H1 (cell line): ENCODE results near the gene TK1. TPM values are rescaled to one million over a fixed set of nuclear protein-coding genes. Genes with fewer than 3 reads are reported as not detected.

Source experiments
- CTCF ChIA-PET: fragments of 300-600 bp; sonication (Branson Sonifier 250); formaldehyde crosslinking; loops from one replicate; lab custom pipeline; 2021; ENCODE audit not compliant: partially characterized antibody; lab: Charles Lee
- POLR2A ChIA-PET: fragments of 300-600 bp; sonication (Branson Sonifier 250); formaldehyde crosslinking; loops from one replicate; lab custom pipeline; 2021; ENCODE audit warnings: inconsistent platforms; ENCODE audit not compliant: partially characterized antibody; lab: Charles Lee
- DNase-seq, 2 experiments: peaks; one replicate each; pipeline versions ENCODE4 v3.0.0 to v3.0.0-alpha.2; 2010 to 2022; ENCODE audit warnings: low spot score in 2 of 2, low read depth in 1 of 2, mixed read lengths in 1 of 2
- FAIRE-seq: peaks from 2 replicates; lab custom pipeline; 2011; peaks lifted over from hg19 to GRCh38; lab: Jason Lieb, UNC
- H2AFZ ChIP-seq: 2 replicates; pipeline ENCODE4 v1.8.1; 2012; ENCODE audit warnings: low read length, inconsistent platforms
- H2AK5ac ChIP-seq: 2 replicates; pipeline ENCODE4 v1.6.1; 2013; ENCODE audit warnings: low read depth, low read length
- H2BK120ac ChIP-seq: replicated peaks from 2 replicates; pipeline ENCODE3; 2013; ENCODE audit warnings: low read depth, low read length, inconsistent platforms
- H2BK12ac ChIP-seq: 2 replicates; pipeline ENCODE4 v1.6.1; 2013; ENCODE audit warnings: low read depth, low read length
- H2BK15ac ChIP-seq: 2 replicates; pipeline ENCODE4 v1.6.1; 2013; ENCODE audit warnings: low read length
- H2BK20ac ChIP-seq: 2 replicates; pipeline ENCODE4 v1.6.1; 2013; ENCODE audit warnings: low read length
- H2BK5ac ChIP-seq: 2 replicates; pipeline ENCODE4 v1.6.1; 2013; ENCODE audit warnings: low read depth, low read length
- H3K14ac ChIP-seq: 2 replicates; pipeline ENCODE4 v1.6.1; 2013; ENCODE audit warnings: inconsistent platforms; ENCODE audit not compliant: insufficient read length
- H3K18ac ChIP-seq: 2 replicates; pipeline ENCODE4 v1.6.1; 2013; ENCODE audit warnings: low read length; ENCODE audit errors: extremely low read depth
- H3K23ac ChIP-seq: 2 replicates; pipeline ENCODE4 v1.6.1; 2013; ENCODE audit warnings: inconsistent platforms; ENCODE audit not compliant: insufficient read length
- H3K23me2 ChIP-seq: 2 replicates; pipeline ENCODE4 v1.6.1; 2013; ENCODE audit warnings: low read depth, low read length
- H3K27ac ChIP-seq: 2 replicates; pipeline ENCODE4 v1.6.1; 2011; ENCODE audit warnings: low read depth, low read length, inconsistent platforms
- H3K27me3 ChIP-seq, 4 experiments: replicated peaks in 1 of 4; 1 replicate in 1 of 4; 2 replicates in 3 of 4; pipeline versions ENCODE4 v1.6.1 to v1.8.1; 2011 to 2013; ENCODE audit warnings: low read length in 3 of 4, mild to moderate bottlenecking in 3 of 4, inconsistent platforms in 2 of 4, mixed read lengths in 2 of 4, moderate library complexity in 1 of 4; ENCODE audit not compliant: control insufficient read depth in 3 of 4, insufficient read depth in 3 of 4; ENCODE audit errors: extremely low read depth in 1 of 4
- H3K36me3 ChIP-seq, 4 experiments: 2 replicates each; pipeline versions ENCODE4 v1.6.1 to v1.8.1; 2011 to 2013; ENCODE audit warnings: mild to moderate bottlenecking in 4 of 4, low read length in 3 of 4, moderate library complexity in 2 of 4, control low read depth in 1 of 4, inconsistent platforms in 1 of 4; ENCODE audit not compliant: insufficient read depth in 4 of 4, control insufficient read depth in 2 of 4
- H3K4ac ChIP-seq: replicated peaks from 2 replicates; pipeline ENCODE3; 2013; ENCODE audit warnings: low read length, low read depth, mixed read lengths, inconsistent platforms; ENCODE audit not compliant: insufficient read length
- H3K4me1 ChIP-seq, 4 experiments: replicated peaks in 1 of 4; 1 replicate in 1 of 4; 2 replicates in 3 of 4; pipeline versions ENCODE4 v1.6.1 to v1.8.1; 2011 to 2013; ENCODE audit warnings: low read length in 3 of 4, inconsistent platforms in 2 of 4, mixed read lengths in 1 of 4; ENCODE audit not compliant: insufficient read depth in 4 of 4, control insufficient read depth in 3 of 4
- H3K4me2 ChIP-seq, 2 experiments: 2 replicates each; pipeline versions ENCODE4 v1.6.1 to v1.8.1; 2011 to 2013; ENCODE audit warnings: low read depth in 2 of 2, low read length in 2 of 2, control low read depth in 1 of 2, inconsistent platforms in 1 of 2, mild to moderate bottlenecking in 1 of 2; ENCODE audit not compliant: insufficient read depth in 1 of 2
- H3K4me3 ChIP-seq, 4 experiments: fragments of 200-600, 300-600 bp in 1 of 4; sonication (generic), shearing (Covaris generic), sonication (Bioruptor Twin) in 1 of 4; 2 replicates each; pipeline versions ENCODE4 v1.5.1 to v1.8.1; 2011 to 2016; ENCODE audit warnings: low read length in 4 of 4, low read depth in 3 of 4, control low read depth in 2 of 4, inconsistent platforms in 2 of 4, mild to moderate bottlenecking in 2 of 4, mixed read lengths in 1 of 4, moderate library complexity in 1 of 4; ENCODE audit not compliant: insufficient read depth in 2 of 4; ENCODE audit errors: extremely low read depth in 1 of 4
- H3K56ac ChIP-seq: replicated peaks from 2 replicates; pipeline ENCODE3; 2013; ENCODE audit warnings: low read depth, mild to moderate bottlenecking, mixed read lengths, low read length, inconsistent platforms; ENCODE audit not compliant: insufficient read length
- H3K79me1 ChIP-seq: 2 replicates; pipeline ENCODE4 v1.6.1; 2013; ENCODE audit warnings: low read depth, low read length, control low read depth
- H3K79me2 ChIP-seq, 2 experiments: 2 replicates each; pipeline versions ENCODE4 v1.6.1 to v1.8.1; 2012 to 2013; ENCODE audit warnings: low read length in 2 of 2, mild to moderate bottlenecking in 2 of 2, inconsistent platforms in 1 of 2; ENCODE audit not compliant: insufficient read depth in 2 of 2, control insufficient read depth in 1 of 2
- H3K9ac ChIP-seq, 4 experiments: replicated peaks in 1 of 4; 1 replicate in 1 of 4; 2 replicates in 3 of 4; pipeline versions ENCODE4 v1.6.1 to v1.8.1; 2011 to 2013; ENCODE audit warnings: low read depth in 3 of 4, low read length in 3 of 4, control low read depth in 2 of 4, mild to moderate bottlenecking in 2 of 4, moderate library complexity in 2 of 4, inconsistent platforms in 1 of 4; ENCODE audit errors: extremely low read depth in 1 of 4
- H3K9me3 ChIP-seq, 2 experiments: 2 replicates each; pipeline versions ENCODE4 v1.6.1 to v1.8.1; 2012 to 2013; ENCODE audit warnings: mild to moderate bottlenecking in 2 of 2, moderate library complexity in 2 of 2, control low read depth in 1 of 2, inconsistent platforms in 1 of 2, low read depth in 1 of 2, low read length in 1 of 2, mixed read lengths in 1 of 2; ENCODE audit not compliant: insufficient read depth in 2 of 2
- H4K20me1 ChIP-seq, 2 experiments: replicated peaks in 1 of 2; 2 replicates each; pipeline versions ENCODE3 to v1.8.1; 2011 to 2013; ENCODE audit warnings: inconsistent platforms in 2 of 2, low read length in 2 of 2, mild to moderate bottlenecking in 1 of 2; ENCODE audit not compliant: insufficient read depth in 2 of 2, control insufficient read depth in 1 of 2
- H4K5ac ChIP-seq: 2 replicates; pipeline ENCODE4 v1.6.1; 2013; ENCODE audit warnings: low read length, low read depth, mixed read lengths, inconsistent platforms; ENCODE audit not compliant: insufficient read length
- H4K8ac ChIP-seq: 2 replicates; pipeline ENCODE4 v1.8.0; 2013; ENCODE audit warnings: mild to moderate bottlenecking, moderate library complexity, low read length, inconsistent platforms; ENCODE audit not compliant: insufficient read depth; ENCODE audit errors: extremely low read depth
- H4K91ac ChIP-seq: replicated peaks from 2 replicates; pipeline ENCODE3; 2013; ENCODE audit warnings: low read length, mixed read lengths, inconsistent platforms; ENCODE audit not compliant: insufficient read length
- BCL11A ChIP-seq, 2 experiments: IDR thresholded peaks; one replicate each; pipeline ENCODE4 v1.6.1; 2011; ENCODE audit warnings: low read depth in 2 of 2, low read length in 2 of 2, mild to moderate bottlenecking in 2 of 2
- CBX5 ChIP-seq: fragments of 300-800, 300-1000 bp; sonication (generic); IDR thresholded peaks from 2 replicates; pipeline ENCODE4 v1.7.1; 2016; ENCODE audit warnings: antibody characterized with exemption, low read length, low read depth
- JUND ChIP-seq: IDR thresholded peaks from 2 replicates; pipeline ENCODE4 v1.6.1; 2011; ENCODE audit warnings: mild to moderate bottlenecking, improper control_type of control experiment, low read length
- KDM1A ChIP-seq: fragments of 200-600, 300-600 bp; sonication (generic); IDR thresholded peaks from 2 replicates; pipeline ENCODE4 v1.7.1; 2016; ENCODE audit warnings: mild to moderate bottlenecking, low read length, borderline replicate concordance
- MAFK ChIP-seq: IDR thresholded peaks from 2 replicates; pipeline ENCODE4 v1.6.1; 2012; ENCODE audit warnings: low read depth, mild to moderate bottlenecking, improper control_type of control experiment, low read length
- NANOG ChIP-seq: IDR thresholded peaks from 2 replicates; pipeline ENCODE4 v1.6.1; 2011; ENCODE audit warnings: low read length, low read depth, mild to moderate bottlenecking, inconsistent platforms; ENCODE audit not compliant: insufficient read depth, poor library complexity, severe bottlenecking
- POLR2AphosphoS5 ChIP-seq: IDR thresholded peaks from 2 replicates; pipeline ENCODE4 v1.6.1; 2011; ENCODE audit warnings: low read depth, low read length
- POU5F1 ChIP-seq: IDR thresholded peaks from 2 replicates; pipeline ENCODE4 v1.6.1; 2011; ENCODE audit warnings: low read depth, mild to moderate bottlenecking, low read length, moderate library complexity
- RBBP5 ChIP-seq: IDR thresholded peaks from 2 replicates; pipeline ENCODE4 v1.7.1; 2012; ENCODE audit warnings: low read depth, mild to moderate bottlenecking, inconsistent platforms, low read length, moderate library complexity, borderline replicate concordance
- TBP ChIP-seq: IDR thresholded peaks from 2 replicates; pipeline ENCODE4 v1.6.1; 2011; ENCODE audit warnings: low read depth, low read length, improper control_type of control experiment
- TCF12 ChIP-seq: IDR thresholded peaks from 2 replicates; pipeline ENCODE4 v1.6.1; 2011; ENCODE audit warnings: low read depth, mild to moderate bottlenecking, low read length
- WGBS, 2 experiments: shearing (Covaris generic) in 1 of 2; methylation state at CpG; one replicate each; pipeline versions ENCODE4 v1.1.6 to v1.1.7; 2013 to 2015; ENCODE audit warnings: low lambda C conversion rate in 2 of 2, mixed read lengths in 2 of 2, inconsistent platforms in 1 of 2, low coverage in 1 of 2, missing lambda C conversion rate in 1 of 2; ENCODE audit not compliant: insufficient replicate concordance in 2 of 2, insufficient coverage in 1 of 2, insufficient read length in 1 of 2; ENCODE audit errors: extremely low coverage in 1 of 2, missing lambda C conversion rate in 1 of 2; 5-methylcytosine and 5-hydroxymethylcytosine counted together
- polyA plus RNA-seq, 7 experiments: library from polyadenylated mRNA; depleted of rRNA in 3 of 7; stranded (reverse) in 5 of 7; unstranded in 2 of 7; fragments of >200 nt in 5 of 7; fragments of 200-250 nt in 2 of 7; gene quantifications; 1 replicate in 5 of 7; 2 replicates in 1 of 7; 4 replicates in 1 of 7; pipeline versions ENCODE4 v1.2.1 to v1.2.3, GENCODE V29; 2011 to 2013; ENCODE audit warnings: missing spikeins in 2 of 7, mixed read lengths in 2 of 7
- total RNA-seq: library from RNA; stranded (reverse); fragmentation: NEBNext Ultra II Directional; extraction: Animal tissue kit (Norgen Biotek cat#: 25700); gene quantifications from 2 replicates; pipeline ENCODE4 v1.2.1, GENCODE V29; 2021
- TF ChIP-seq, protein P1 (sequence below): IDR thresholded peaks from 2 replicates; pipeline ENCODE4 v1.6.1; 2011; ENCODE audit warnings: low read depth, mild to moderate bottlenecking, low read length; ENCODE audit not compliant: insufficient read depth
- TF ChIP-seq, protein P2 (sequence below): IDR thresholded peaks from 2 replicates; pipeline ENCODE4 v1.6.1; 2011; ENCODE audit warnings: low read length, improper control_type of control experiment

Gene TK1
- total and polyA plus RNA-seq, 2 of the 8 experiments (the other 6 are each of a cell fraction or from before 2014, with no cell fraction given): 66.9 to 147 TPM

DNA sequence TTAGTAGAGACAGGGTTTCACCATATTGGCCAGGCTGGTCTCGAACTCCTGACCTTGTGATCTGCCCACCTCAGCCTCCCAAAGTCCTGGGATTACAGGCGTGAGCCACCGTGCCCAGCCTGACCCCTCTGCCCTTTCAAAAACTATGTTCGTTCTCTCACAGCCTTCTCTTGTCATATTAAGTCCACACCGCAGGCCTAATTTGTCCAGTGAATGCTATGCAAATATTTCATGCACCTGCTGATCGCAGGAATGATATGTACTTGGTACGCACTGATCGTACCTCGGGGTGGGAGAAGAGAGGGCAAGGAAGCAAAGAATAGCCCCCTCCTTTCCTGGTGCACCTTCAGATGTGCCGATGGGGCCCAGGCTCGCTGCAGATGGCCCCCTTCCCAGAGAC, 24.2 kb upstream of the TK1 start:
- ChIA-PET POLR2A (interaction anchor here (1.7 kb wide), 1 partner anchor 38 kb away, joined by 3 read pairs; no protein-coding TSS in a partner anchor), CTCF (interaction anchor here (0.9 kb wide), 1 partner anchor 40 kb away, joined by 3 read pairs; no protein-coding TSS in a partner anchor)
- FAIRE-seq: no peak
- Histone ChIP-seq H3K18ac (no peak overlapping the region), H3K27ac (no peak overlapping the region), H3K27me3 (no peaks in the 10 kb centered on the region), H2AFZ (no peak overlapping the region), H3K4me1 (peaks cover 0 to 4% (median 1%) of the 10 kb centered on the region in 4 experiments; a peak in 4 of 7 replicates), H4K20me1 (no peaks in the 10 kb centered on the region), H4K91ac (no peak overlapping the region), H2BK12ac (no peak overlapping the region), H3K4me2 (no peak overlapping the region), H2BK120ac (no peak overlapping the region), H3K79me2 (peaks cover 6 to 17% of the 10 kb centered on the region in 2 experiments), H2BK5ac (no peak overlapping the region), H3K79me1 (peaks cover 4% of the 10 kb centered on the region), H3K14ac (no peak overlapping the region), H3K56ac (no peak overlapping the region), H3K4me3 (no peak overlapping the region), H3K9ac (no peak overlapping the region), H3K23me2 (peaks cover 4% of the 10 kb centered on the region; the same call in 1 of the 2 replicates), H4K8ac (no peak overlapping the region), H3K9me3 (no peaks in the 10 kb centered on the region), H3K23ac (no peak overlapping the region), H3K4ac (no peak overlapping the region), H3K36me3 (peaks cover 0 to under 1% (median 0%) of the 10 kb centered on the region in 4 experiments; a peak in 1 of 8 replicates), H4K5ac (no peak overlapping the region), H2BK20ac (no peak overlapping the region), H2AK5ac (no peak overlapping the region), H2BK15ac (no peak overlapping the region)
- no peak for DNase-seq
- WGBS, 2 experiments: 95% methylated on average over 11 of the region's 11 CpGs; no CpG with 5 or more reads in 1 of the 2 experiments
- TF ChIP-seq TBP (no peak), RBBP5 (no peak), JUND (no peak), MAFK (no peak), POU5F1 (no peak), KDM1A (no peak), POLR2AphosphoS5 (no peak), TCF12 (no peak), NANOG (no peak), CBX5 (no peak), BCL11A (IDR thresholded peaks at IDR 0.05; ENCODE audit: low read depth in 2 of 2, low read length in 2 of 2) (no peak)
- TF ChIP-seq, protein P1, sequence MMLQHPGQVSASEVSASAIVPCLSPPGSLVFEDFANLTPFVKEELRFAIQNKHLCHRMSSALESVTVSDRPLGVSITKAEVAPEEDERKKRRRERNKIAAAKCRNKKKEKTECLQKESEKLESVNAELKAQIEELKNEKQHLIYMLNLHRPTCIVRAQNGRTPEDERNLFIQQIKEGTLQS: no peak
- TF ChIP-seq, protein P2, sequence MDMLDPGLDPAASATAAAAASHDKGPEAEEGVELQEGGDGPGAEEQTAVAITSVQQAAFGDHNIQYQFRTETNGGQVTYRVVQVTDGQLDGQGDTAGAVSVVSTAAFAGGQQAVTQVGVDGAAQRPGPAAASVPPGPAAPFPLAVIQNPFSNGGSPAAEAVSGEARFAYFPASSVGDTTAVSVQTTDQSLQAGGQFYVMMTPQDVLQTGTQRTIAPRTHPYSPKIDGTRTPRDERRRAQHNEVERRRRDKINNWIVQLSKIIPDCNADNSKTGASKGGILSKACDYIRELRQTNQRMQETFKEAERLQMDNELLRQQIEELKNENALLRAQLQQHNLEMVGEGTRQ: no peak
